GM20431 (cell line): Measurements from ENCODE around the gene NOP53.
"Not testable (repeated sequence)": the region's sequence is repeated elsewhere in the genome, so short reads cannot be mapped to it uniquely, and the experiment has no call there.

ENCODE experiments used
- in situ Hi-C: fragments of 300-500 bp; cut with MseI, MboI; formaldehyde crosslinking; loops from one replicate; pipeline ENCODE4 v1.15.0; 2020; ENCODE audit warnings: low sequenced_read_pairs; ENCODE audit not compliant: unreplicated experiment

NOP53 gene

DNA sequence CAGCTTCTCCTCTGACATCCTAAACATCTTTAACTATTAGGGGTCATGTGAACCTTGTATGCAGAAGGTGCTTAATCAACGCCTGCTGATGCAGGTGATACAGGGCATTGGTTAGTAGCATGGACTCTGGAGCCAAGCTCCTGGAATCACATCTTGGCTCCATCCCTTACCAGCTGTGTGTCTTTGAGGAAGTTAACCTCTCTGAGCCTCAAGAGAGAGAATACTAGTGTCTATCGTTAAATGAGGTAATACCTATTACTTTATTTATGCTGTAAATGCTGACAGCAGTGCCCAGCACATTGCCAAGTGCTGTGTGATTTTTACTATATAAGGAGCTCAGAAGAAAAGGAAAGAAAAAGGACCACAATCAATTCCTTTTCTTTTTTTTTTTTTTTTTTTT is 22.0 kb downstream of the NOP53 start:
- in situ Hi-C loops, result no loop called here

DNA sequence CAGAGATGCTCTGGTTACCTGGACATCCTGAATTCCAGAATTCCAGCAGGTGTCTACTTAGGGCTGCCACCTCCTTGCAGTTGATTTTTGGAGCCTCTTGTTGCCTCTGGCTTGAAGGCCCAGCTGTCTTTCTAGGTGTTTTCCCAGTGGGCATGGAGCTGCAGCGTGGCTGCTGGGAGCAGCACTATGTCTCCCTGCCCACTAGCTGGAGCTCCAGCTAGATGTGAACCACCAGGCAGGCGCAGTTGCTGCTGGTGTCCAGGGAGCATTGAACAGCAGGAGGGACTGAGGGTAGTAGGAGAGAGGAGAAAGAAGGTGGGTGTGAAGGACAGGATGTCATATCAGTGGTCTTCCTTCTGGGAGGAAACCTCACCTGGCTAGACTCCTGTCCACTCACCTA is 23.3 kb downstream of the NOP53 start:
- in situ Hi-C loops, result no loop called here

DNA sequence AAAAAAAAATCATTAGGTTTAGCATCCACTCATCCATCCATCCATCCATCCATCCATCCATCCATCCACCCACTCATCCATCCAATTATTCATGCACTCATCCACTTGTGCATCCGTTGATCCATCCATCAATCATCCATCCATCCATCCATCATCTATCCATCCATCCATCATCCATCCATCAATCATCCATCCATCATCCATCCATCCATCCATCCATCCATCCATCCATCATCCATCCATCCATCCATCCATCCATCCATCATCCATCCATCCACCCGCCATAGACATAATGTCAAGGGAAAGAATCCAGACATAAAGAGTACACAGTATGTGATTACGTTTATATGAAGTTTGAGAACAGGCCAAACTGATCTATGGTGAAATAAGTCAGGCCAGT is 24.2 kb downstream of the NOP53 start:
- in situ Hi-C loops, result no loop called here

DNA sequence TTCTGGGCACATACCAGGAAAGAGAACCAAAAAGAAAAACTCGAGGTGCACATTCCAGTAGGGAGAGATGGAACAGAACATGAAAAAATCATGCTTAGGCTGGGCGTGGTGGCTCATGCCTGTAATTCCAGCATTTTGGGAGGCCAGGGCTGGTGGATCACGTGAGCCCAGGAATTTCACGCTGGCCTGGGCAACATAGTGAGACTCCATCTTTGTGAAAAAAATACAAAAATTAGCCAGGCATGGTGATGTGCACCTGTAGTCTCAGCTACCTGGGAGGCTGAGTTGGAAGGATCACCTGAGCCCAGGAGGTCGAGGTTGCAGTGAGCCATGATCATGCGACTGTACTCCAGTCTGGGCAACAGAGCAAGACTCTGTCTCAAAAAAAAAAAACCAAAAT is 25.9 kb downstream of the NOP53 start:
- in situ Hi-C loops, result not testable (repeated sequence)

DNA sequence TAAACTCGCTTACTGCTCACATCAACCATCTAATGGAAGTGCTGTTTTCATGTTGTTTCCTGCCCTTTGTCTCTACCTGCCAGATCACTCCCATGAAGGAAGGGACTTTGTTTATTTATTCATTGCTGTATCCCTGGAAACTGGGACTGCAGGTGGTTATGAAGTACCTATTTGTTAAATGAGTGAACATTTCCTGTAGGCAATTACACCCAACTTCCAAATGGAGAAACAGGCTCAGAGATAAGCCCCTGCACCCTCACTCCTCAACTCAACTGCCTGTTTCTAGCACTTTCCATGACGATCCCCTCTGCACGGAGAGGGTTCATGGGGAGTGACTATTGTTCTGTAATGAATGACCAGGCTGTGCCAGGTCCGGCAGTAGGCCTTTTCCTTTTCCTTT is 31.2 kb downstream of the NOP53 start:
- in situ Hi-C loops, result no loop called here

DNA sequence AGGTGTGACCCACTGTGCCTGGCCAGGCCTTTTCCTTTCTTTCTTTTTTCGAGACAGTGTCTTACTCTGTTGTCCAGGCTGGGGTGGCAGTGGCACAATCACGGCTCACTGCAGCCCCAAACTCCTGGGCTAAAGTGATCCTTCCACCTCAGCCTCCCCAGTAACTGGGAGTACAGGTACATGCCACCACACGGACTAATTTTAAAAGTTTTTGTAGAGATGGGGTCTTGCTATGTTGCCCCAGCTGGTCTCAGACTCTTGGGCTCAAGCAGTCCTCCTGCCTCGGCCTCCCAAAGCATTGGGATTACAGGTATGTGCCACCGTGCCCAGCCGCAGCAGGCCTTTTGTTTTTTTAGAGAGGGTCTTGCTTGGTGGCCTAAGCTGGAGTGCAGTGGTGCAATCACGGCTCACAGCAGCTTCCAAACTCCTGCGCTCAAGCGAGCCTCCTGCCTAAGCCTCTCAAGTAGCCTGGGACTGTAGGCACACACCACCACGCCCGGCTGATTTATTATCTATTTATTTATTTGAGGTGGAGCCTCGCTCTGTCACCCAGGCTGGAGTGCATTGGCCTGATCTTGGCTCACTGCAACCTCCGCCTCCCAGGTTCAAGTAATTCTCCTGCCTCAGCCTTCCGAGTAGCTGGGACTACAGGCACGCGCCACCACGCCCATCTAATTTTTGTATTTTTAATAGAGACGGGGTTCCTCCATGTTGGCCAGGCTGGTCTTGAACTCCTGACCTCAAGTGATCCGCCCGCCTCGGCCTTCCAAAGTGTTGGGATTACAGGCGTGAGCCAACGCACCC is 32.1 kb downstream of the NOP53 start:
- in situ Hi-C loops, result not testable (repeated sequence)

DNA sequence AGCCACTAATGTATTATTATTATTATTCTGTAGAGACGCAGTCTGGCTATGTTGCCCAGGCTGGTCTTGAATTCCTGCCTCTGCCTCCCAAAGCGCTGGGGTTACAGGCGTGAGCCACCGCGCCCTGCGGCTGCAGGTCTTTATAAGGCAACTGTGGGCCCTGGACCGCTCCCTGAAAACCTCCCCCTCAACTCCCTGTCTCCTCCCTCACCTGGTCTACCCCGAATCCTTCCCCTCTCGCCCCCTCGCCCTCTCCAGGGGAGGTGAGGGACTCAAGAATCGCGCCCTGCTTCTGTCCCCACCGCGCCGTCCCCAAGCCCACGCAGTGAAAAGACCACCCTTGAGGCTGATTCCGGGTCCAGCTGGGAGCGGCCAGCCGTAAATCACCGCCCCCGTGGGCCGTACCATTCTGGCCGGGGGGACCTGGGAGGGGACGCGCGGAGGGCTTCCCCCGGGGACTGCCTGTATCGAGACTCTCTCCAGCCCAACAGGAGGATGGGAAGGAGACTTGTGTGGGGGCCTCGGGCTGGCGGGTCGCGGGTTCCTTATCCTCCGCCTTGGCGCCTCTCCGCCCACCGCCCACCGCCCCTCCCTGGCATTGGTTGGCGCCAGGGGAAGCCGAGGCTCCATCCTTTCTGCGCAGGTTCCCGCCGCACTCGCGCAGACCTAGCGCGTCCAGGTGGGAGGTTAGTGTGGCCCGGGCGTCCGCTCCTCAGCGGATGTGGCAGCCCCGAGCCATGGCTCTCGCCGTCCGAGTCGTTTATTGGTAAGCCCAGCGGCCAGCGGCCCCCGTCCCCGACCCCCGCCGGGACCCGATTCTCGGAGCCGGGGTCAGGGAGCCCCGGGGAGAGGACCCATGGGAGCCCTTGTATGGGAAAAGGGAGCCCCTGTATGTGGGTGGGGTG is 33.0 kb downstream of the NOP53 start, which contains the start of gene SELENOW:
Gene SELENOW, plus strand, starts transcription at position 655 of the 905 bp plus-strand sequence. Its CDS starts 83 bp downstream, at position 738.
- in situ Hi-C loops, result no loop called here

DNA sequence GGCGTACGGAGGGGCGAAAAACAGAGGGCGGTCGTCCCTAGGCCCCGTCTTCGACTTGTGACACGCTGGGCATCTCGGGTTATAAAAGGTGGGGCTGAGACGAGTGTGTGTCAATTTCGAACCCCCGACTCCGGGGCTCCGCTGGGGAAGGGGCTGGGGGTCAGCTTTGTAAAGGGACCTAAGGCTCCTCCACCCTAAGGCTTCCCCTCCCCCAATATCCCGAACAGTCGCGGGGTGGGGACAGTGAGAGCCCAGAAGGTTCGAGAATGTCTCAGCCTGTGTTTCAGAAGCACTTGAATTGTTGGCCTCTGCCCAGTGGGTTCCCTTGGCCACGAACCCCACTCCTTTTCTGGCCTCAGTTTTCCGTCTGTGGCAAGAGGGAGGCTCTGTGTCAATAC is 33.6 kb downstream of the NOP53 start:
- in situ Hi-C loops, result no loop called here

DNA sequence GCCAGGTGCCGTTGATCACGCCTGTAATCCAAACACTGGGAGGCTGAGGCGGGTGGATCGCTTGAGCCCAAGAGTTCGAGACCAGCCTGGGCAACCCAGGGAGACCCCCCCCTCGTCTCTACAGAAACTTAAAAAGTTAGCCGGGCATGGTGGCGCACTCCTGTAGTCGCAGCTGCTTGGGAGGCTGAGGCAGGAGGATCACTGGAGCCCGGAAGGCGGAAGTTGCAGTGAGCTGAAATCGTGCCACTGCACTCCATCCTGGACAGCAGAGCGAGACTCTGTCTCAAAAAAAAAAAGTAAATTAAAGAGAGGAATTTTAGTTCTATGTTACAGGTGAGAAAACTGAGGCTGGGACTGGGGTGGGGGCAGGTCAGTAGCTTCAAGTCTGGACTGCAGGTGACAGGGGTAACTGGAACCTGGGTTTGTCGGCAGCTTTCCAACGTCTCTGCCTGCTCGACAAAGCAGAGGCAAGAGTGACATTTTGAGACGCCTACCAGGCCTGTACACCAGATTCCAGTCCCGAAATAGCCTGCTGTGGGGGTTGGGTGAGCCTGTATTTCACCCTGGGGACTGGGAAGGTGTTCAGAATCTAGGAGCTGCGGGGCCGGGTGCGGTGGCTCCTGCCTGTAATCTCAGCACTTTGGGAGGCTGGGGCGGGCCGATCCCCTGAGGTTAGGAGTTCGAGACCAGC is 34.3 kb downstream of the NOP53 start:
- in situ Hi-C loops, result no loop called here

DNA sequence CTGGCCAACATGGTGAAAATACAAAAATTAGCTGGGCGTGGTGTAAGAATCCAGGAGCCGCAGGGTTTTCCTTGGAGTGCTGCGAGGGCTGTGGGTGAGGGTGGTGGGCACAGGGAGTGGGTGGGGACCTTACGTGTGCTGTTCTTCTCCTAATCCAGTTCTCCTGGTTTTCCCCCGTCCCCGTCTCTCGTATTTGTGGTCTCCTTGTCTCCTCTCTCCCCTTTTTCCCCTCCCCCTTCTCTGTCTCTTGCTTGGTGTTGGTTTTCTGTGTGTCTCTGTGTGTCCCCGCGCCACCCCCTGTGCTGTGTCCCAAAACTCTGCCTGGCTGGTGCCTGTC is 34.8 kb downstream of the NOP53 start:
- in situ Hi-C loops, result no loop called here

DNA sequence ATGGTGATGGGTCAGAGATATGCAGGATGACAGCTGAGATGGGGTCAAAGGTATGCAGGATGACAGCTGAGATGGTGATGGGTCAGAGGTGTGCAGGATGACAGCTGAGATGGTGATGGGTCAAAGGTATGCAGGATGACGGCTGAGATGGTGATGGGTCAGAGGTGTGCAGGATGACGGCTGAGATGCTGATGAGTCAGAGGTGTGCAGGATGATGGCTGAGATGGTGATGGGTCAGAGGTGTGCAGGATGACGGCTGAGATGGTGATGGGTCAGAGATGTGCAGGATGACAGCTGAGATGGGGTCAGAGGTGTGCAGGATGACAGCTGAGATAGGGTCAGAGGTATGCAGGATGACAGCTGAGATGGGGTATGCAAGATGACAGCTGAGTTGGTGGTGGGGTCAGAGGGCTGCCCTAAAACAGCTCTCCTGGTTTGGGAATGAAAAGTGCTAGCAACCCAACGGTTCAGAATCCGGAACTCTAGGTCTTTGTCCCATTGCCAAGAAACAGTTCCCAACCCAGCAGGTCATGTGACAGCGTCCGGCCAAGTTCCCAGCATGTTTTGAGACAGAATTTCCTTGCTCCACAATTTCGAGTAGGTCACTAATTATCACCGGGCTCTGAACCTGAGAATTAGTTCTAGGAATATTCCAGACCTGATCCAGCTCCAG is 36.4 kb downstream of the NOP53 start:
- in situ Hi-C loops, result no loop called here

DNA sequence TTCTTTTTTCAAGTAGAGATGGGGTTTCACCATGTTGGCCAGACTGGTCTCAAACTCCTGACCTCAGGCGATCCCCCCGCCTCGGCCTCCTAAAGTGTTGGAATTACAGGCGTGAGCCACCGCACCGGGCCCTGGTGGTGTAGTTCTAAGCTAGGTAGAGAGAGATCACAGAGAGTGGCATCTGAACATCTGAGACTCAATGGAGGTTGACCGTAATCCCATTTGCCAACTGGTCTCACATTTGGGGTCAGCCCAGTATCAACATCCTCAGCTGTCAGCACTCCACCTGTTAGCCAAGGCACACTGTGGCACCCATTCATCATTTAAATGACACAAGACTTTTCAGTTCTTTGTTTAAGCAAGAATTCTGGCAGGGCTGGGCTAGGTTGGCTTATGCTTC is 41.2 kb downstream of the NOP53 start:
- in situ Hi-C loops, result no loop called here

DNA sequence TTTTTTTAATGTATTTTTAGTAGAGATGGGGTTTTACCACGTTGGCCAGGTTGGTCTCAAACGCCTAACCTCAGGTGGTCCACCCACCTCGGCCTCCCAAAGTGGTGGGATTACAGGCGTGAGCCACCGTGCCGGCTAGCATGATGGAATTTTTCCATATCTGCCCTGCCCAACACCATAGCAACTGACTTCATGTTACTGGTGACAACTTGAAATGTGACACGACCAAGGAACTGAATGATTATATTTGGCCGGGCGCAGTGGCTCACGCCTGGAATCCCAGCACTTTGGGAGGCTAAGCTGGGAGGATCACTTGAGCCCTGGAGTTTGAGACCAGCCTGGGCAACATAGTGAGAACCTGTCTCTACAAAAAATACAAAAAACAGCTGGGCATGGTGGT is 42.0 kb downstream of the NOP53 start:
- in situ Hi-C loops, result not testable (repeated sequence)

DNA sequence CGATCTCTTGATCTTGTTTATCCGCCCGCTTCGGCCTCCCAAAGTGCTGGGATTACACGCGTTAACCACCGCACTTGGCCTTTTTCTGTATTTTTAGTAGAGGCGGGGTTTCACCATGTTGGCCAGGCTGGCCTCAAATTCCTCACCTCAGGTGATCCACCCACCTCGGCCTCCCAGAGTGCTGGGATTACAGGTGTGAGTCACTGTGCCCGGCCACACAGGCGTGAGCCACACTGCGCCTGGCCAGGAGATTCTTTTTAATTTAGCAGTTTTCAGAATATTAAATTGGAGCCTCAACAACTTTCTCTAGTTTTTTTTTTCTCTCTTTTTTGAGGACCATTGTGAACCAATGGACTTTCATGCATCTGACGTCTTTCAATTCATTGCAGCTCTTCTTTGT is 44.5 kb downstream of the NOP53 start:
- in situ Hi-C loops, result not testable (repeated sequence)

DNA sequence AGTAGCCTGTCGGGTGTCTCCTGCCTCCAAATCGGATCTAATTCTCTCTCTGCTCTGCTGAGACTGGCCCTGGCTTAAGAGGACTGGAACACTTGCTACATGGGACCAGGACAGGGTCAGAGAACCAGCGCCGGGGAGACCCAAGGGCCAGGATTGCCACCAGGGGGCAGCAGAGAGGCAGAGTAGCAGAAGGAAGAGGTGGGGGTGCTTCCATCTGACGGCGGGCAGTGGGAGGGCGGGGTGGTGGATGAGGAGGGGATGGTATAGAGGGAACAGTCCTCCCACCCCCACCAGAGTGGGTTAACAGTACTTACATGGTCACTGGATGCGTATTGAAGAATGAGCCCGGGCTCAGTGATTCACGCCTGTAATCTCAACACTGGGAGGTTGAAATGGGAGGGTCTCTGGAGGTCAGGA is 45.1 kb downstream of the NOP53 start:
- in situ Hi-C loops, result no loop called here

DNA sequence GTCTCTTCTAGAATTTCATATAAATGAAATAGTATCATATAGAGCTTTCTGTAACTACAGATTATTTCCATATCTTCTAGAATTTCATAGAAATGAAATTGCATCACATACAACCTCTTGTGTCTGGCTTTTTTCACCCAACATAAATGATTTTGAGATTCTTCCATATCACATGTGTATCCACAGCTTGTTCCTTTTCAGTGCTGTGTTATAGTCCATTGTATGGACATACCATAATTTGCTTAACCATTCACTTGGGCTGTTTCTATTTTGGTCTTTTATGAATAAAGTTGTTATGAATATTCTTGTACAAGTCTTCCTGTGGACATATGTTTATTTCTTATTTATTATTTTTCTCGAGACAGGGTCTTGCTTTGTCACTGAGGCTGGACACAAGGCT is 47.3 kb downstream of the NOP53 start:
- in situ Hi-C loops, result no loop called here

DNA sequence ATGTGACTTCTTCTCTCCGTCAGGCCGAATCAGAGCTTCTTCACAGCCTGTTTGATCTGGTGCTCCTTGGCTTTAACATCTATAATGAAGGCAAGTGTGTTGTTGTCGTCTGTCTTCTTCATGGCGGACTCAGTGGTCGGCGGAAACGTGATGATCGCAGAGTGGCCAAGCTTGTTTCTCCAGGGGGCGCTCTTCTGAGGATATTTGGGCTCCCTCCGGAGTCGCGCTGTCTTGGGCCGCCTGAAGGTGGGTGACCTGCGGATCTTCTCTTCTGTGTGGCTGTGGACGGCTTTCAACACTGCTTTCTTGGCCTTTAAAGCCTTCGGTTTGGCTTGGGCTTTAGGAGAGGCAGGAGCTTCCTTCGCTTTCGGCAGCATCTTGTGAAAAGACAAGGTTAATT is 49.2 kb downstream of the NOP53 start:
- in situ Hi-C loops, result no loop called here

DNA sequence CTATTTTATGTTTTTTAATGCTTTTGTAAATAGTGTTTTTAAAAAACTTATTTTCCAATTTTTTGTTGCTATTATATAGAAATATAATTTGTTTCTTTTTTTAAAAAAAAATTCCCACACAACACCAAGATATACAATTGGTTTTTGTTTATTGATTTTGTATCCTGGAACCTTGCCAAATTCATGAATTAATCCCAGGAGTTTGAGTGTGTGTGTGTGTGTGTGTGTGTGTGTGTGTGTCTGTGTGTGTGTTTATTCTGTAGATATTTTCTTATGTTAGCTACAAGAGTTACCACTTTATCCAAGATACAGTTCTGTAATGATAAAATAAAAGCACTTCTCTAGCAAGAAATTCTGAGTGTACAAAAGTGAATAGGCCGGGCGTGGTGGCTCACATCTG is 51.4 kb downstream of the NOP53 start:
- in situ Hi-C loops, result no loop called here

DNA sequence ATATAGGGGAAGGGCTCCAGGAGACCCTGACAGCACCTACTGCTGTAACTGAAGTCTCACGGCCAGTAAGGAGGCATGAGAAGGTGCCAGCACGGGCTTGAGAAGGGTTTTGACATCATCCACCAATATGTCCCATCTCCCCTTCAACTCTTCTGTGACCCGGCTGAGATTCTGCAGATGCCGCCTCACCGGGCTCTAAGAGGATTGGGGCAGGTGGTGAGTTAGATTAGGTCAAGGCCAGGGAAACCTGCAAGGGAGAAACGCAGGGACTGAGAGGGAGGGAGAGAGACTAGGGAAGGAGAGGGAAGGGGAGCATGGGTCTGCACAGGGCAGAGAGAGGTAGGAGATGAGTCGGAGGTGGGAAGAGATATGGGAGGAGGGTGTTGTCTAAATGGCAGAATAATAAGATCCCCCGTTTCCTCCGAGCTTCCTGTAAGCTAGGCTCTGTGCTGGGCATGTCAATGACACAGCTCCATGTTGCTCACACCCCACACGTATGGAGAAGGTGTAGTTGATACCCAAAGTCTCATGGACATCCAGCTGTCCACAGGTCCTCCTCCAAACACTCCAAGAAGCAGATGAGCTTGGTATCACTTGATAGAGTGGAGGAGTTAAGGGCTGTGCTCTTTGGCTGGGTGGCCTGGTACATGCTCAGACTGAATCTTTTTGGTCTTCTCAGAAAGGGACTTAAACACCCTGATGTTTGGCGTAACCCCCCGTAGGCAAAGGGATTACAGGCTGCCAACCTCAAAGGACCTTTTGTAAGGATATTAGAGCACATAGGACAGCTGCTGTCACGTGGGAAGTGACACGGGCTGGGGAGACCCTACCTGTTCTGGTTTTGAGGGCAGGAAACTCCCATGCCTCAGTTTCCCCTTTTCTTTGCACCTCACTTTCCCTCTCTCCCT is 52.9 kb downstream of the NOP53 start:
- in situ Hi-C loops, result no loop called here
